ENCODE measurements around the gene NTRK1.

- no peak for TF ChIP-seq CTCF (IDR thresholded peaks at IDR 0.05; ENCODE audit: low read depth, low read length)
- TF ChIP-seq POLR2A (IDR thresholded peaks at IDR 0.05; ENCODE audit: extremely low read depth, insufficient read length) = no peak
- TF ChIP-seq, protein P1, sequence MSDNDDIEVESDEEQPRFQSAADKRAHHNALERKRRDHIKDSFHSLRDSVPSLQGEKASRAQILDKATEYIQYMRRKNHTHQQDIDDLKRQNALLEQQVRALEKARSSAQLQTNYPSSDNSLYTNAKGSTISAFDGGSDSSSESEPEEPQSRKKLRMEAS (IDR thresholded peaks at IDR 0.05; ENCODE audit: low read depth, low read length) = no peak
These were observed 43.7 kb downstream of the NTRK1 start for GRCh38 chr1:156904187-156904959.
